ENCODE measurements around the gene MRPL44.
"Not testable (repeated sequence)": the region's sequence is repeated elsewhere in the genome, so short reads cannot be mapped to it uniquely, and the experiment has no call there.

Gene MRPL44

GRCh38 chr2:223936862-223937326, 20.4 kb upstream of the MRPL44 start:
- DNase-seq (ENCODE audit: low spot score): no peak

GRCh38 chr2:223937535-223937934, 19.7 kb upstream of the MRPL44 start:
- DNase-seq (ENCODE audit: low spot score): no peak

GRCh38 chr2:223939438-223939837, 17.8 kb upstream of the MRPL44 start:
- DNase-seq (ENCODE audit: low spot score): not testable (repeated sequence)

GRCh38 chr2:223941579-223942277, 15.5 kb upstream of the MRPL44 start:
- DNase-seq (ENCODE audit: low spot score): peak; percentile 70

GRCh38 chr2:223943135-223943534, 14.1 kb upstream of the MRPL44 start:
- DNase-seq (ENCODE audit: low spot score): no peak

- DNase-seq (ENCODE audit: low spot score): peak; percentile 43
These were observed 13.7 kb upstream of the MRPL44 start for GRCh38 chr2:223943561-223944008.

- no peak for DNase-seq (ENCODE audit: low spot score)
These were observed 13.0 kb upstream of the MRPL44 start for GRCh38 chr2:223944166-223944702.

DNA sequence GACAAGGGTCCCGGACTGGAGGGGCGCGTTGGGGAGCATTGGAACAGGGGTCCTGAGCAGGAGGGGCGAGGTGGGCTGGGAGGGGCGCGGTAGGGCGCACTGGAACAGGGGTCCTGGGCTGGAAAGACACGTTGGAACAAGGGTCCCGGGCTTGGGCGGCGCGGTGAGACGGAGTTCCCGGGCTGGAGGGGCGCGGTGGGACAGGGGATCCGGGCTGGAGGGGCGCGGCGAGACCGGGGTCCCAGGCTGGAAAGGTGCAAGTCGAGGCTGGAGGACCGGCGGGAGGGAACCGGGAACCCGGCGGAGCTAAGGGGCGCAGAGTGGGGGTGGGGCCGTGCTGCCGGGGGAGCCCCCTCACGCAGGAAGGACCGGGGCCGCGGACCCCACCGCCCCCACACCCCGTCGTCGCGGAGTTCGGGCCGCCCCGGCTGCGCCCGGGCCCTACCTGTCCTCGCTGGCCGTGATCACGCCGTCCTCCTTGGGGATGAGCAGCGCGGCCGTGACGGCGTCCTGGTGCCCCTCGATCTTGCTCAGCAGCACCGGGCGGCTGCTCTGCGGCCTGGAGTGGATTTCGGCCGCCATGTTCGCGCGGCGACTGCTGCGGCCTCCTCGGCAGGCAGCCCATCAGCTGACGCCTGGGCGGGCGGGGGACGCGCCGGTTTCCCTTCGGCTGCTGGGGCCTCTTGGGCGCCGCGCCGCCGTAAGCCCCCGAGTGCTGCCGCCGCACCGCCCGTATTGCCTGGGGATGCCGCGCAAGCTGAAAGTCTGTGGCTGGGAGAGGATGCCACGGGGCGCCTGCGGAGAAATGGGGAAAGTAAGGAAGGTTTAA, 12.3 kb upstream of the MRPL44 start, which contains the start of gene WDFY1:
WDFY1 (minus strand) TSS at position 633 of the 829 bp plus-strand sequence; CDS start at position 582, 51 bp downstream.
- peak; percentile 95 for DNase-seq (ENCODE audit: low spot score)

GRCh38 chr2:223945755-223946154, 11.5 kb upstream of the MRPL44 start:
- no peak for DNase-seq (ENCODE audit: low spot score)

- DNase-seq (ENCODE audit: low spot score): no peak
These were observed 9.5 kb upstream of the MRPL44 start for GRCh38 chr2:223947711-223948205.

DNA sequence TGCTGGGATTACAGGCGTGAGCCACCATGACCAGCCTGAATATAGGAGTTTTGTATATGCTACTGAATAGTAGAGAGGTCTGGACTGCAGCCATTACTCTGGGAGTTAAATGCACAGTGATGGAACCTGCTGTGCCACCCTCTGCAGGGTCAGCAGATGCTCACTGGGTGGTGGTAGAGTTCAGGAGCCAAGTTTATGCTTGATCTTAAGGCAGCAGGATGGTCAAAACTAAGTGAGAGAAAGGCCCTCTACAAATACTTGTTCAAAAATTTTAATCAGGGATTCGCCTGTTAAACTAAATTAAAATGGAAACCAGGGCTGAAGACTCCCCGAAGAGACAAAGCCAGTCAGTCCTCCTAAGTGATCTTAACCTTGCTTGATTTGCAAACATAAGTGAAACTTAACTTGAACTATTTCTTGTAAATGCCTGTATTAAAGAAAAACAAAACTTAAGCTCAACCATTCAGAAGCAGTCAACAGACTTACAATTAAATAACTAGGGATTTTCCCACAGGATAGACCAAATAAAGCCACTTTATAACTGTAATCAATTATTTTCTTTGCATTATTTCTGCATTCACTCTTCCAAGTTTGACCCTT, 7.9 kb upstream of the MRPL44 start:
- DNase-seq (ENCODE audit: low spot score): no peak

DNA sequence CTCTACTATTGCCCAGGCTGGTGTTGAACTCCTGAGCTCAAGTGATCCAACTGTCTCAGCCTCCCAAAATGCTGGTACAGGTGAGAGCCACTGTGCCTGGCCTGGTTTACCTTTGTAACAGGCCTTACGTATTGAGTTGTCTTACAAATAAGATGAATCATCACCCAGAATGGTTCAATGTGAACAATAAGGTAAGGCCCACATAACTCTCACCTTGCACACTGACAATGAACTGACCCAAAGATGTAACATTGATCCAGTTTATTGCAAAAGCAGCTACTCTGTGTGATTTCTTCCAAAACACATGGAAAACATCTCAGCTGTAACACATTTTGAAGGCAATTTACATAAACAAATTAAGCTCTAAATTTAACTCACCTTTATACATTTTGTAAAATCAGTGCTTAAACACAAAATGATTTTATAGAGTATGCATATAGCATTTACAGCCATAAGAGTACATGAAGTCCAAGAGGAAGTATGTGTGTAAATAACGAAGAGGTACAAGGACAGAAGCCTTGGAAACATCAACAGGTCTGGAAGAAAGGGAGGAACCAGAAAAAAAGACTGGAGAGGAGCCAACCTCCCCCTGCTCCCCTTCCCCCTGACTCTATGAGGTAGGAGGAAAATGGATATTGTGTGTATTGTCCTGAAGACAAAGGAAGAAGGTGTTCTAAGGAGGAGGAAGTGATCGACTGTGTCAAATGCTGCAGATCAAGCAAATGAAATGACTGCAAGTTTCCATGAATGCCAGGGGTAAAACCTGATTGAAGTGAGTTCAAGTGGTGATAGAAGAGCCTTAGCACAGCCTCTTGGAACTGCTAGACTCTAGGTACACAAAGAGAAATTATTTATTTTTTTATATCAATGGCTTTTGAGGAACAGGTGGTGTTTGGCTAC, 6.6 kb upstream of the MRPL44 start:
- DNase-seq (ENCODE audit: low spot score): no peak

GRCh38 chr2:223952280-223952968, 4.8 kb upstream of the MRPL44 start:
- DNase-seq (ENCODE audit: low spot score): no peak

DNA sequence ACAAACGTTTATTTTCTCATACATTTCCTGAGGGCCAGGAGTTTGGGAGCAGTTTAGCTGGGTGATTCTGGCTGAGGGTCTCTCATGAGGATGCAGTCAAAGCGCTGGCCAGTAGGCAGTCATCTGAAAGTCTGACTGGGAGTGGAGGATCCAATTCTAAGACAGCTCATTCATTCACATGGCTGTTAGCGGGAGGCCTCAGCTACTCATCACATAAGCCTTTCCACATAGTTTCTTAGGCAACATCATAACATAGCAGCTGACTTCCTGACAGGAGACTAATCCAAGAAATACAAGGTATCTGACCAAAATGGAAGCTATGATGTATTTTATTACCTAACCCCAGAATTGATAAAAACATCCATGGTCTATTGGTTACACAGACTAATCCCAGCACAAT, 2.9 kb upstream of the MRPL44 start:
- peak; percentile 35 for DNase-seq (ENCODE audit: low spot score)

DNA sequence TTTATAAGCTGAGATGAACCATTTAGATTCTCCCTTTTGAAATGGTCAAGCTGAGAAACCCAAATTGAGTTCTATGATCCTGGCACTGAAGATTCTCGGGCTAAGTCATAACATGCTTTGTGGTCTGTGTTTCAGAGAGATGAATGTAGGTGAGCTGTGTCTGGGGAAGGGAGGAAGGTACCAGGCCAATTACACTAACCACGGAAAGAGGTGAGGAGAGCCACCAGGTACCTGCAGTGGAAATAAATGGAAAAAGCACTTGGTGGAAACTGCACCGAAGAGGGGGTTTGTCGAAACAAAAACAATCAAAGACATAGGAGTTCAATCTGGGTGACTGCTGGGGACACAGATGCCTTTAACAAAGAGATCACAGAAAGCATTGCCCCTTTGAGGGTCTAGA, 963 bp upstream of the MRPL44 start:
- DNase-seq (ENCODE audit: low spot score): no peak

- DNase-seq (ENCODE audit: low spot score): peak; percentile 43
These were observed 2.4 kb downstream of the MRPL44 start for GRCh38 chr2:223959688-223960087.

DNA sequence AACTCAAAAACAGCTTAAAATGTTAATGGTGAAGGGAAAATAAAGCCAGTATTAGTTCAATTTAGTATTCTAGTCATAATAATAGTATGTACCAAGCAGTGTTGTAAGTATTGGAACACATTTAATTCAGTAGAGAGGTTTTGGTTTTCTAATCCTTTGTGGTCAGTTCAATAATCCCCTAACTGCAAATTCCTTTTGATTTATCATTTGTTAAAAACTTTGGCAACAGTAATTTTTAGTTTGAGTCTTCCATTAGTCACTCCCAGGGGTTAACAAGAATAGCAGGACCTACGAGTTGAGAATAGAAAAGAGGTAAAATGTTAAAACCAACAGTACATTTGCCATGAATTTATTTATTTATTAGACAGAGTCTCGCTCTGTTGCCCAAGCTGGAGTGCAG, 10.7 kb downstream of the MRPL44 start:
- no peak for DNase-seq (ENCODE audit: low spot score)

GRCh38 chr2:223969315-223969714, 12.1 kb downstream of the MRPL44 start:
- no peak for DNase-seq (ENCODE audit: low spot score)

- peak; percentile 20 for DNase-seq (ENCODE audit: low spot score)
These were observed 12.6 kb downstream of the MRPL44 start for GRCh38 chr2:223969856-223970255.

DNA sequence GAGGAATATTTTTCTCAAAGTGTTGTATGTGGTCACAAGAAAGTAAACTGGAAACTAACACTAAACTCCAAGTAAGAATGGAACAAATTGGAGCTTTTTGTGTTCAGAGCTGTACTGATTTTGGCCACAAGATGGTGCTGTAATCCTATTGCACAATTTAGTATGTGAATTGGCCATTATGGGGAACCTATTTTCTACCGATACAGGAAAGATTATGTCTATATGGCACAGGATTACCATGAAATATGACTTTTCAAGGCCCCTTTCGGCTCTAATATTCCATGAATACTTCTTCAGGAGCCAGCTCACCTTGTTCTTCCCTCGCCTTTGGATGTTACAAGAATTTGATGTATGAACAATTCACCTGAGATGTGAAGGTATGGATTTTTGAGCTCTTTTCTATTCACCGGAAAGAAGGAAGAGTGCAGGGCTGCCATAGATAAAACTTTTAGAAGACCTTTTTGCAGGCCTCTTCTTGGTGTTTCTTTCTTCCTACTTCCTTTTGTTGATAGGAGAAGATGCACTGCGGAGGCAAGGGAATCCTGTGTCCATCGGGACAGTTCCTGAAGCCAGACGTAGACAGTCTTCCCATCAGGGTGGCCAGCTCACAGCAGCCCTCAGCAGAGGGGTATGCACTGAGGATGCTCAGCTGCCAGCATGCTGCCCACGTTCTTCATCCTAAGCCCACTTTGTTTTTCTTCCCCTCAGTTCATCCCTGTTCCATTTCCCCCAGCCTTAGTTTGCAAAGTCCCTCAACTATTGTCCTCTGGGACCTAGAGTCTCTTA, 13.3 kb downstream of the MRPL44 start:
- peak; percentile 29 for DNase-seq (ENCODE audit: low spot score)

Measured in AG08395 (cell line).